PC-9 (cell line): ENCODE measurements around the gene DGKG. TPM values are rescaled to one million over a fixed set of nuclear protein-coding genes. Genes with fewer than 3 reads are reported as not detected.

ENCODE experiments used
- BruUV-seq: library from RNA; stranded (reverse); fragments of 400-500 nt; replicated peaks from 2 replicates; lab custom pipeline; 2021; lab: Mats Ljungman, UMichigan
- CTCF ChIA-PET: fragments of 300-600 bp; sonication (Branson Sonifier 250); formaldehyde crosslinking; loops from one replicate; lab custom pipeline; 2022; ENCODE audit warnings: antibody characterized with exemption; lab: Charles Lee
- POLR2A ChIA-PET: fragments of 300-600 bp; sonication (Branson Sonifier 250); formaldehyde crosslinking; loops from one replicate; lab custom pipeline; 2022; ENCODE audit warnings: antibody characterized with exemption; ENCODE audit not compliant: unreplicated experiment; lab: Charles Lee
- DNase-seq, 2 experiments: peaks; one replicate each; pipeline versions ENCODE4 v3.0.0 to v3.0.0-alpha.2; 2015 to 2022; ENCODE audit warnings: mixed read lengths in 1 of 2
- H2AFZ ChIP-seq: fragments of 200-600 bp; sonication (generic); 2 replicates; pipeline ENCODE4 v1.8.1; 2017; ENCODE audit warnings: antibody characterized with exemption
- H3F3A ChIP-seq: fragments of 200-600 bp; sonication (generic); 2 replicates; pipeline ENCODE4 v1.8.1; 2017; ENCODE audit warnings: antibody characterized with exemption, mild to moderate bottlenecking, low read depth; ENCODE audit not compliant: insufficient read depth
- H3K27ac ChIP-seq: fragments of 200-600 bp; sonication (generic); 2 replicates; pipeline ENCODE4 v1.6.1; 2016; ENCODE audit warnings: mixed run types
- H3K27me3 ChIP-seq: fragments of 200-600 bp; sonication (generic); 2 replicates; pipeline ENCODE4 v1.6.1; 2016; ENCODE audit warnings: low read depth, mixed run types; ENCODE audit not compliant: insufficient read depth
- H3K36me3 ChIP-seq: fragments of 200-600 bp; sonication (generic); 2 replicates; pipeline ENCODE4 v1.6.1; 2016; ENCODE audit warnings: low read depth, mixed run types
- H3K4me1 ChIP-seq: fragments of 200-600 bp; sonication (generic); replicated peaks from 2 replicates; pipeline ENCODE4 v1.6.1; 2016; ENCODE audit warnings: mixed run types; ENCODE audit not compliant: insufficient read depth
- H3K4me2 ChIP-seq: fragments of 200-600 bp; sonication (generic); 2 replicates; pipeline ENCODE4 v1.6.1; 2017; ENCODE audit warnings: mixed run types
- H3K4me3 ChIP-seq: fragments of 200-600 bp; sonication (generic); 2 replicates; pipeline ENCODE4 v1.6.1; 2016; ENCODE audit warnings: mixed run types
- H3K79me2 ChIP-seq: fragments of 200-600 bp; sonication (generic); 2 replicates; pipeline ENCODE4 v1.6.1; 2017; ENCODE audit warnings: low read depth, mixed run types
- H3K9me2 ChIP-seq: fragments of 200-600 bp; sonication (generic); 2 replicates; pipeline ENCODE4 v1.8.1; 2017; ENCODE audit warnings: mild to moderate bottlenecking; ENCODE audit not compliant: insufficient read depth
- H3K9me3 ChIP-seq: fragments of 200-600 bp; sonication (generic); 2 replicates; pipeline ENCODE4 v1.8.1; 2016; ENCODE audit warnings: low read depth; ENCODE audit not compliant: insufficient read depth
- H4K20me1 ChIP-seq: fragments of 200-600 bp; sonication (generic); 2 replicates; pipeline ENCODE4 v1.8.1; 2017; ENCODE audit not compliant: insufficient read depth
- CTCF ChIP-seq: fragments of 200-600 bp; sonication (generic); conservative IDR thresholded peaks from 2 replicates; pipeline ENCODE4 v1.6.1; 2017; ENCODE audit warnings: mixed run types, antibody characterized with exemption, mild to moderate bottlenecking, moderate library complexity
- EZH2 ChIP-seq: fragments of 200-600 bp; sonication (generic); IDR thresholded peaks from 2 replicates; pipeline ENCODE4 v1.8.0; 2017; ENCODE audit warnings: antibody characterized with exemption, low read depth
- intact Hi-C: fragments of 100-400 bp; cut with micrococcal nuclease; formaldehyde crosslinking; loops from one replicate; pipeline ENCODE4 v1.10.0; 2022; ENCODE audit not compliant: unreplicated experiment
- total RNA-seq: library from RNA; stranded (reverse); gene quantifications from 2 replicates; pipeline ENCODE4 v1.2.3, GENCODE V29; 2021

The DGKG gene
- total RNA-seq, 1 experiment from 2014 or later, result 20.0 TPM

GRCh38 chr3:186141790-186142189 is 220.2 kb downstream of the DGKG start:
- Histone ChIP-seq H3K27ac (no peak overlapping the region), H3K79me2 (no peaks in the 10 kb centered on the region), H3K9me2 (no peaks in the 10 kb centered on the region), H3K27me3 (no peaks in the 10 kb centered on the region), H3F3A (no peaks in the 10 kb centered on the region), H3K4me2 (no peak overlapping the region), H2AFZ (no peak overlapping the region), H3K36me3 (no peaks in the 10 kb centered on the region), H3K4me1 (no peaks in the 10 kb centered on the region), H4K20me1 (no peaks in the 10 kb centered on the region), H3K4me3 (no peak overlapping the region), H3K9me3 (no peaks in the 10 kb centered on the region)
- TF ChIP-seq CTCF (no peak), EZH2 (no peak)
- DNase-seq, result no peak
- ChIA-PET CTCF (no interaction called here), POLR2A (interaction anchor here (0.6 kb wide), 1 partner anchor 84 kb away, joined by 3 read pairs; no protein-coding TSS in a partner anchor)
- BruUV-seq, result no TSS peak
- intact Hi-C loops, result no loop called here

- Histone ChIP-seq H3K9me3 (no peaks in the 10 kb centered on the region), H2AFZ (no peak overlapping the region), H3F3A (no peaks in the 10 kb centered on the region), H3K27me3 (no peaks in the 10 kb centered on the region), H4K20me1 (no peaks in the 10 kb centered on the region), H3K36me3 (no peaks in the 10 kb centered on the region), H3K4me1 (no peaks in the 10 kb centered on the region), H3K4me2 (no peak overlapping the region), H3K27ac (no peak overlapping the region), H3K4me3 (no peak overlapping the region), H3K79me2 (no peaks in the 10 kb centered on the region), H3K9me2 (no peaks in the 10 kb centered on the region; the same call in 1 of the 2 replicates)
- DNase-seq, result no peak
- CTCF ChIA-PET, result interaction anchor here (0.6 kb wide), 1 partner anchor 179 kb away, joined by 4 read pairs; no protein-coding TSS in a partner anchor
- BruUV-seq, result no TSS peak
- TF ChIP-seq EZH2, result no peak
- intact Hi-C loops, result no loop called here
- POLR2A ChIA-PET, result interaction anchor here (0.6 to 0.7 kb wide), 3 partner anchors 86 to 1956 kb away, joined by 6 to 16 read pairs (median 12); no protein-coding TSS in a partner anchor
Measured at GRCh38 chr3:186138272-186138981, 223.6 kb downstream of the DGKG start.

- H3F3A ChIP-seq, result no peaks in the 10 kb centered on the region
- H3K27me3 ChIP-seq, result no peaks in the 10 kb centered on the region
- POLR2A ChIA-PET, result no interaction called here
- no peak overlapping the region for H3K4me3 ChIP-seq
- H3K4me2 ChIP-seq, result no peak overlapping the region
- no peaks in the 10 kb centered on the region for H3K36me3 ChIP-seq
- no peaks in the 10 kb centered on the region for H3K9me3 ChIP-seq
- no peaks in the 10 kb centered on the region; the same call in 1 of the 2 replicates for H3K9me2 ChIP-seq
- H2AFZ ChIP-seq, result no peak overlapping the region
- no peak for DNase-seq
- H3K4me1 ChIP-seq, result no peaks in the 10 kb centered on the region
- BruUV-seq, result no TSS peak
- no peaks in the 10 kb centered on the region for H3K79me2 ChIP-seq
- CTCF ChIA-PET, result no interaction called here
- no peaks in the 10 kb centered on the region for H4K20me1 ChIP-seq
- intact Hi-C loops, result no loop called here
- H3K27ac ChIP-seq, result no peak overlapping the region
- TF ChIP-seq CTCF (no peak), EZH2 (no peak)
Measured at GRCh38 chr3:186137051-186137685, 224.9 kb downstream of the DGKG start.
